Measurements from ENCODE around the gene ZBTB42. TPM values are rescaled to one million over a fixed set of nuclear protein-coding genes. Genes with fewer than 3 reads are reported as not detected.

Gene ZBTB42
- total and polyA plus RNA-seq, 2 donors (not counting 1 experiment from before 2014, with no cell fraction given), result 1.6 to 8.3 TPM

DNA sequence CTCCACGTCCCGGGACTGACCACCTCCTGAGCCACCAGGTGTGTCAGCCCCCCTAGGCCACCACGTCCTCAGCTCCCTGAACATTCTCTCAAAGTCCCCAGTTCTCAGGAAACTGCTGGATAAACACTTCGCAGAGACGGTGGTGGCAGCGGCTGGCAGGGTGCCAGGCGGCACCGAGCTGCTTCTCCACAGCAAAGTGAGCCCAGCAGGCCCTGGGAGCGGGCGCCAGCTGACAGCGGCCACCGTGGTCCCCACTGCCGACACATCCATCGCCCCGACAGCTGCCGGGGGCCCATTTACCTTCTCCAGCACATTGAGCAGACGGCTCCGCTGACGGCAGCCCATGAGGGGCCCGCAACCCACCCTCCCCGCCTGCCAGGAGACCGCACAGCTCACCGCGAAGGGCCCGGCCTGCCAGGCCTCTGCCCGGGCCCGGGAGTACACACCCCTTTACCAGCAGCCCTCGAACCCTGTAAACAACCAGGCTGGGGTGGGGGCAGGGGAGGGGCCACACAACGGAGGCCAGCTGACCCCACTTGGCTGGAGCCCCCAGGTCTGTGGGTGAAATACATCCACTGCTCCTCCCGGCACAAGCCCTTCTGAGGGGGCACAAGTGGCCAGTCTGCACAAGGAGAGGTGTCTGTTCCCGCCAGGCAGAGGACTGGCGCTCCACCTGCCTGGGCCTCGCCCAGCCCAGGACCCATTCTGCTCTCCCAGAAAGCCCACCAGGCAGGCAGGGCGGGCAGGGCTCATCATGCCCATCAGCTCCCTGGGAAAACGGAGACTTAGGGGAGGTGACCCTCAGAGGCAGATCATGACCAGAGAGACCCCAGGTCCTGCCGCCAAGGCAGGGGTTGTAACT, 15.8 kb upstream of the ZBTB42 start:
- Histone ChIP-seq H3K27me3 (replicated peaks in 1 of 4; ENCODE audit: control extremely low read depth in 1 of 4, control insufficient read depth in 3 of 4, insufficient read depth in 4 of 4, low read length in 3 of 4) (no peaks in the 10 kb centered on the region), H3K9me3 (ENCODE audit: control extremely low read depth in 1 of 3, control insufficient read depth in 2 of 3, insufficient read depth in 1 of 3, low read length in 2 of 3) (no peaks in the 10 kb centered on the region), H3K79me2 (ENCODE audit: control insufficient read depth, insufficient read depth, low read length) (peaks cover 56% of the 10 kb centered on the region), H3K9ac (ENCODE audit: low read length) (no peak overlapping the region), H3K4me3 (ENCODE audit: control extremely low read depth in 1 of 5, extremely low read depth in 1 of 5, insufficient read depth in 1 of 5, low read depth in 2 of 5, low read length in 4 of 5) (no peak overlapping the region), H4K20me1 (ENCODE audit: control insufficient read depth, insufficient read depth, low read length, poor library complexity, severe bottlenecking) (peaks cover 93% of the 10 kb centered on the region), H3K4me1 (ENCODE audit: control insufficient read depth in 2 of 2, insufficient read depth in 2 of 2, low read length in 2 of 2) (peaks cover 0 to 16% of the 10 kb centered on the region in 2 donors), H2AFZ (ENCODE audit: insufficient read depth, low read depth, low read length, poor library complexity, severe bottlenecking) (no peak overlapping the region), H3K27ac (ENCODE audit: low read length in 2 of 2) (no peak overlapping the region), H3K4me2 (replicated peaks; ENCODE audit: low read depth, low read length, poor library complexity, severe bottlenecking) (no peak overlapping the region), H3K36me3 (replicated peaks in 1 of 2; ENCODE audit: control extremely low read depth in 1 of 2, control insufficient read depth in 1 of 2, extremely low read depth in 1 of 2, insufficient read depth in 2 of 2, low read length in 1 of 2) (peaks cover 0 to 14% of the 10 kb centered on the region in 2 experiments)
- DNase-seq, result no peak
- no peak overlapping the region for H3K27ac Mint-ChIP-seq
- intact Hi-C loops (cut with micrococcal nuclease), result no loop called here
- H3K27me3 Mint-ChIP-seq, result no peaks in the 10 kb centered on the region
- ATAC-seq (ENCODE audit: low read depth), result no peak
- 88% methylated on average over 29 of the region's 36 CpGs for WGBS (ENCODE audit: insufficient coverage)
- H3K4me3 Mint-ChIP-seq, result no peak overlapping the region
- no peaks in the 10 kb centered on the region for H3K9me3 Mint-ChIP-seq (ENCODE audit: insufficient read depth)
- ChIA-PET CTCF (no interaction called here), POLR2A (no interaction called here)
- TF ChIP-seq, protein P1, sequence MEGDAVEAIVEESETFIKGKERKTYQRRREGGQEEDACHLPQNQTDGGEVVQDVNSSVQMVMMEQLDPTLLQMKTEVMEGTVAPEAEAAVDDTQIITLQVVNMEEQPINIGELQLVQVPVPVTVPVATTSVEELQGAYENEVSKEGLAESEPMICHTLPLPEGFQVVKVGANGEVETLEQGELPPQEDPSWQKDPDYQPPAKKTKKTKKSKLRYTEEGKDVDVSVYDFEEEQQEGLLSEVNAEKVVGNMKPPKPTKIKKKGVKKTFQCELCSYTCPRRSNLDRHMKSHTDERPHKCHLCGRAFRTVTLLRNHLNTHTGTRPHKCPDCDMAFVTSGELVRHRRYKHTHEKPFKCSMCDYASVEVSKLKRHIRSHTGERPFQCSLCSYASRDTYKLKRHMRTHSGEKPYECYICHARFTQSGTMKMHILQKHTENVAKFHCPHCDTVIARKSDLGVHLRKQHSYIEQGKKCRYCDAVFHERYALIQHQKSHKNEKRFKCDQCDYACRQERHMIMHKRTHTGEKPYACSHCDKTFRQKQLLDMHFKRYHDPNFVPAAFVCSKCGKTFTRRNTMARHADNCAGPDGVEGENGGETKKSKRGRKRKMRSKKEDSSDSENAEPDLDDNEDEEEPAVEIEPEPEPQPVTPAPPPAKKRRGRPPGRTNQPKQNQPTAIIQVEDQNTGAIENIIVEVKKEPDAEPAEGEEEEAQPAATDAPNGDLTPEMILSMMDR (IDR thresholded peaks at IDR 0.05), result no peak
- TF ChIP-seq EZH2 (IDR thresholded peaks at IDR 0.05; ENCODE audit: borderline replicate concordance, insufficient read depth, low read depth, low read length, poor library complexity, severe bottlenecking), result no peak
- H3K4me1 Mint-ChIP-seq, result no peaks in the 10 kb centered on the region

DNA sequence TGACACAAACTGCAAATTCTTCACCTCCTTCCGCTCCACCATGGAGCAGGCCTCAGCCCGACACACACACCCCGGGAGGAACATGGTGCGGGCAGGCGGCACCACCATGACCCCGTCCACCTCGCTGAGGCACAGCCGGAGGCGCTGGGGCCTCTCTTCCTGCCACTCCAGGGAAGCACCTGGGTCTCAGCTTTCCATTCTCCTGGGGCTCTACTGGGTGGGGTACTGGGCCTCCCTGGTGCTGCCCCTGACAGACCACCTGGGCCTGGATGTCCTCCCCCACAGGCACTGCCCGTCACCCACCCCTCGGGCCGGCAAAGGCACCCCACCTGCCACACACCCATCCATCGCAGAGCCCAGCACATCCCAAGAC, 15.2 kb upstream of the ZBTB42 start:
- no peak overlapping the region for H3K9ac ChIP-seq (ENCODE audit: low read length)
- H3K4me1 ChIP-seq (ENCODE audit: control insufficient read depth in 2 of 2, insufficient read depth in 2 of 2, low read length in 2 of 2), result peaks cover 0 to 16% of the 10 kb centered on the region in 2 donors
- no peak for DNase-seq
- H4K20me1 ChIP-seq (ENCODE audit: control insufficient read depth, insufficient read depth, low read length, poor library complexity, severe bottlenecking), result peaks cover 95% of the 10 kb centered on the region
- no peaks in the 10 kb centered on the region for H3K27me3 ChIP-seq (replicated peaks in 1 of 4; ENCODE audit: control extremely low read depth in 1 of 4, control insufficient read depth in 3 of 4, insufficient read depth in 4 of 4, low read length in 3 of 4)
- Mint-ChIP-seq H3K27ac (no peak overlapping the region), H3K27me3 (no peaks in the 10 kb centered on the region), H3K4me3 (no peak overlapping the region), H3K4me1 (no peaks in the 10 kb centered on the region), H3K9me3 (ENCODE audit: insufficient read depth) (no peaks in the 10 kb centered on the region)
- ChIA-PET CTCF (no interaction called here), POLR2A (no interaction called here)
- no peak overlapping the region for H2AFZ ChIP-seq (ENCODE audit: insufficient read depth, low read depth, low read length, poor library complexity, severe bottlenecking)
- H3K79me2 ChIP-seq (ENCODE audit: control insufficient read depth, insufficient read depth, low read length), result peaks cover 62% of the 10 kb centered on the region
- no peak overlapping the region for H3K4me3 ChIP-seq (ENCODE audit: control extremely low read depth in 1 of 5, extremely low read depth in 1 of 5, insufficient read depth in 1 of 5, low read depth in 2 of 5, low read length in 4 of 5)
- H3K4me2 ChIP-seq (replicated peaks; ENCODE audit: low read depth, low read length, poor library complexity, severe bottlenecking), result no peak overlapping the region
- H3K27ac ChIP-seq (ENCODE audit: low read length in 2 of 2), result no peak overlapping the region
- no peak for TF ChIP-seq EZH2 (IDR thresholded peaks at IDR 0.05; ENCODE audit: borderline replicate concordance, insufficient read depth, low read depth, low read length, poor library complexity, severe bottlenecking)
- TF ChIP-seq, protein P1 (IDR thresholded peaks at IDR 0.05), result no peak
- intact Hi-C loops (cut with micrococcal nuclease), result no loop called here
- no peak for ATAC-seq (ENCODE audit: low read depth)
- WGBS (ENCODE audit: insufficient coverage), result 82% methylated on average over 13 of the region's 13 CpGs
- H3K36me3 ChIP-seq (replicated peaks in 1 of 2; ENCODE audit: control extremely low read depth in 1 of 2, control insufficient read depth in 1 of 2, extremely low read depth in 1 of 2, insufficient read depth in 2 of 2, low read length in 1 of 2), result peaks cover 0 to 18% of the 10 kb centered on the region in 2 experiments
- no peaks in the 10 kb centered on the region for H3K9me3 ChIP-seq (ENCODE audit: control extremely low read depth in 1 of 3, control insufficient read depth in 2 of 3, insufficient read depth in 1 of 3, low read length in 2 of 3)
